Hematopoietic multipotent progenitor cell treated with erythropoietin and hydrocortisone succinate and interleukin-3 and kit ligand, for 8 days (in vitro differentiated cells): ENCODE measurements around the gene ADCY3.

Experiments
- DNase-seq: peaks from one replicate; pipeline ENCODE4 v3.0.0-alpha.2; 2015

Gene ADCY3

GRCh38 chr2:24872344-24873115 is 47.5 kb downstream of the ADCY3 start:
- no peak for DNase-seq

- no peak for DNase-seq
These were observed 48.1 kb downstream of the ADCY3 start for GRCh38 chr2:24871852-24872333.

GRCh38 chr2:24870891-24871705 is 48.9 kb downstream of the ADCY3 start:
- DNase-seq, result no peak

DNA sequence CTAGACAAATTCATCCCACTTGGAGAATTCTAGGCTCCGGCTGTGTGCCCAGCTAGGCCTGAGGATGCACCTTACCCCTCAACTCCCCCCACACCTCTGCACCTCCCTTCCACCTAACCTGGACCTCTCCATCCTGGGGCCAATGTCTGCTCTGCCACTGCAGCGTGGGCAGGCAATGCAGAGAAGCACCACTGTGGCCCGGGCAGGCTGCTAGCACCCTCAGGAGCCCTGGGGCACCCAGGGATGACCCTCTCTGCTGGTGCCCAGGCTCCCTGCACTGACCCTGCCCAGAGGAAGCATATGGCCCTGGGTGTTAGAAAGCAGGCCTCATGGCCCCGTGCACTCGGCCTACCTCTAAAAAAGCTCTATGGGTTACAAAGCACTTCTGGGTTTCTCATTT is 49.6 kb downstream of the ADCY3 start:
- no peak for DNase-seq

- DNase-seq, result no peak
These were observed 53.1 kb downstream of the ADCY3 start for GRCh38 chr2:24866946-24867345.

DNA sequence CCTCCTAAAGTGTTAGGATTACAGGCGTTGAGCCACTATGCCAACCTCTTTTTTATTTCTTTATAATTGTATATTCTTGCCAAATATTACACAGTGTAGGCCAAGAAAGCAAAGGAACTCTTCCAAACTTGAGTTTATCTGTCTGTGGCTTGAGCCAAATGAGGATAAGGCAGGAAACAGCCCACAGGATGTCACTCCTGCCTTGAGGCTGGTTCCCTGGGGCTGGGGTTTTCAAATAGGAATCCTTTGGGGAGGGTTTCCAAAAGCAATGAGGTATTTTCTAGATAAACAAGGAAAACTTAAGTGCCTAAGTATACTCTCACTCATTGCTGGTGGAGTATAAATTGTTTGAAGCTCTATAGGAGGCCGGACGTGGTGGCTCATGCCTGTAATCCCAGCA is 56.4 kb downstream of the ADCY3 start:
- no peak for DNase-seq

DNA sequence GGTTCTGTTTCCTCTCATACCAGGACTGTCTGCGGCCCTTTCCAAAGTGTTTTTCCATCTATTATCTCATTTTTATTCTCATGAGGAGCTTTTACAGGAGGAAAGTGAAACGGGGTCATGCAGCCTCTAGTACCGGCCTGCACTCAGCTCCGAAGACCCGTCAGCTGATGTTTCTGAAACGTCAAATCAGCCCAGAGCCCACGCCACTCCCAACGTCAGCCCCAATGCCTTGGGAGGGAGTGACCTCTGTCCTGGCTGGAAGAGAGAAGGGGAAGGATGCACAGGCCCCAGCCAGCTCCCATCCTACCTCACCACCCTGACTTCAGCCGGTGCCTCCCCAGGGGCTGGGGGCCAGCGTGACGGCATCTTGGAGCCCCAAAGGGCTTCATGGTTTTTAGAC is 58.5 kb downstream of the ADCY3 start:
- DNase-seq, result no peak

GRCh38 chr2:24860631-24861030 is 59.4 kb downstream of the ADCY3 start:
- DNase-seq, result no peak

- no peak for DNase-seq
These were observed 60.0 kb downstream of the ADCY3 start for GRCh38 chr2:24859968-24860600.

- DNase-seq, result no peak
These were observed 61.0 kb downstream of the ADCY3 start for GRCh38 chr2:24858996-24859395.

- no peak for DNase-seq
These were observed 62.3 kb downstream of the ADCY3 start for GRCh38 chr2:24857746-24858145.

DNA sequence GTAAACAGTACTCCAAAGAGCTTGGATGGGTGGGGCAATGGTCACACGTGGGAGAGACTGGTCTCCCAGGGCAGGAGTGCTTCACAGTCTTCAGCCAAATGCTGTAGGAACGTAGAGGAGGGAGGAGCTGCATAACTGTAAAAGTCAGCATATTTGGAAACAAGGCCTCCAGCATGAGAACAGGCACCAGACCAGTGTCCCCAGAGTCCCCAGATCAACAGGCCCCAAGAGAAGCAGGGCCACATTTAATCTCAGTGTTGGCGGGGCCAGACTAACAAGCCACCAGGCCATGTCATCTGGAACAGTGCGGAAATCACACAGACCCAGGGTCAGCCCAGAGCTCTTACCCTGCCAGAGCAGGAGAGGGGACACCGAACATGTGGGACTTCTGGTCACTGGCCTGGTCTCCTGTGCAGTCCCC is 63.2 kb downstream of the ADCY3 start:
- no peak for DNase-seq

DNA sequence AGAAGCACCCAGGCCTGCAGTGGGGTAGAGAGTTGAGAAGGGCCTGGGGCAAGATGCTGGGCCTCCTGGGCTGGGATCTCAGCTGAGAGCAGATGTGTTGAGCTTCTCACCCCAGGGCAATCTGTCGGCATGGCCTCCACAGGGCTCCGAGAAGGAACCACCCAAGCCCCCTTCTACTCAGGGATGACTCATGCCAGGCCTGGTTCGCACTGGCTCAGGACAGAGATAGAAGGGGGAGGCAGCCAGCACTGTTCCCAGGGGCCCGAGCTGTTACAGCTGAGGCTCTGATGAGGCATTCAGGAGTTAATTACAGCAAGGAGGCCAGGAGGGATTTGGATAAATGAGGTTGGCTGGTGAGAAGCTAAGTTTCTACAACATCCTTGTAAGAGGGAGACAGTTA is 64.3 kb downstream of the ADCY3 start:
- DNase-seq, result no peak

GRCh38 chr2:24855022-24855622 is 64.9 kb downstream of the ADCY3 start:
- no peak for DNase-seq

DNA sequence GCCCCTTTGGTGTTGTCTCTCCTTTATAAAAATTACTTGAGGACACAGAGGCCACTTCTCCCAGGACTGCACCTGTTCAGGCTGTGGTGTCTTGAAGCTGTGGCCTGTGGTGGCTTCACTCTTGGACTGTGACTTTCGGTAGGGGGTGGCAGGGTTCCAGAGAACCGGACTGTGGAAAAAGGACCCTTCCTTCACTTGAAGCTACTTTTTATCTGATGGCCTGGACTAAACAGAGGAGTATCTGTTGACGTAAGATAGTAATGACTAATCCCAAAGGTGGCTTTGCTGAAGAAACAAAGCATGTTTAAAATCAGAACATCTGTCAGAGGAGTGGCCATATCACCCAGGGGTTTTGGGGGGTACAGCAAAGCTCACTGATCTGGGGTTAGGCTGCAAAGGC is 66.0 kb downstream of the ADCY3 start:
- no peak for DNase-seq

GRCh38 chr2:24853046-24853445 is 67.0 kb downstream of the ADCY3 start:
- no peak for DNase-seq

DNA sequence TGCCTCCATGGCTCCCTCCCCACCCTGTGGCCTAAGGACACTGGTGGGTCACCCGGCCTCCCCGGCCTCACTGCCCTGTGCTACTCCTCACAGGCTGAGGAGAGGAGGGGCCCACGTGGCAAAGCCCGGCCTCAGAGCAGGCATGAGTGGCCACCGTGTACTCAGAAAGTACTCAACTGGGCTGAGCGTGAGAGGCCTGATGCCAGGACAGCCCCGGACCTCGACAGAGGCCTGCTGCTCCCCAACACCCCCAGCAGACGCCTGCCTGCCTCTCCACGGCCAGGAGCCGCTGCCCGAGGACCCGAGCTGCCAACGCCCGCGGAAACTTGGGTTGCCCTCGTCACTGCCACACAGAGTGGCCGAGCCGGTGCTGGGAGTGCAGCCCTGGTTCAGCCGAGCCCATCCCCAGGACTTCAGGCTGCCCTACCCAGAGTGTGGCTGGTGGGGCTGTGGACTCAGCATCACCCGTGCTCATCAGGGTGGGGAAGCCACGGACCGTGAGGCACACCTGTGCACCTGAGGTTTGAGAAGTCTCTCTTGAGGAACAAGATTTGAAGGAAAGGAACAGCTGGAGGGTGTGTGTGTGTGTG is 67.5 kb downstream of the ADCY3 start:
- DNase-seq, result no peak

DNA sequence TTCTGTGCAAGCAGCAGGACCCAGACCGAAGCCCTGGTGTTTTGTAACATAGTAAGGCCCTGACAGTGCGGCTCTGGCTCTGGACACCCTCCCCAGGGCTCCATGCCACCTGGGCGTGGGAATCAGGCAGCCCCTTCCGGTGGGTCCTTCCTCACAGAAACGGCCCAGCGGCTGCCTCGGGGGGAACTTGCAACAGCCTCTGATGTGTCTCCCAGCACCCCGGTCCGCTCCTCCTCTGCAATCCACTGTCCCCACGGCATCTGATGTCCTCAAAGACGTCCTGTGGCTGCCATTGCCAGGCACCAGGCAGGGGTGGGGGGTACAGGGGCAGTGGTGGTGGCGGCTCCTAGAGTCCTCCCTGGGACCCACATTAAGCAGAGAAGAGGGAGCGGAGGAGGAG is 68.0 kb downstream of the ADCY3 start:
- DNase-seq, result no peak

- no peak for DNase-seq
These were observed 69.1 kb downstream of the ADCY3 start for GRCh38 chr2:24850944-24851343.

DNA sequence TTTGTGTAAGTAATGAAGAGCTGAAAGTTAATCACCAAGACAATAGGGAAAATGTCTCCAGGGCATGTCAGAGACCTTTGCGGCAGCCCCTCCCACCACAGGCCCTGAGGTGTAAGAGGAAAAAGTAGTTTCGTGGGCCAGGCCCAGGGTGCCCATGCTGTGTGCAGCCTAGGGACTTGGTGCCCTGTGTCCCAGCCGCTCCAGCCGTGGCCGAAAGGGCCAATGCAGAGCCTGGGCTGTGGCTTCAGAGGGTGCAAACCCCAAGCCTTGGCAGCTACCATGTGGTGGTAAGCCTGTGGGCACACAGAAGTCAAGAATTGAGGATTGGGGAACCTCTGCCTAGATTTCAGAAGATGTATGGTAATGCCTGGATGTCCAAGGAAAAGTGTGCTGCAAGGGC is 74.3 kb downstream of the ADCY3 start:
- no peak for DNase-seq

DNA sequence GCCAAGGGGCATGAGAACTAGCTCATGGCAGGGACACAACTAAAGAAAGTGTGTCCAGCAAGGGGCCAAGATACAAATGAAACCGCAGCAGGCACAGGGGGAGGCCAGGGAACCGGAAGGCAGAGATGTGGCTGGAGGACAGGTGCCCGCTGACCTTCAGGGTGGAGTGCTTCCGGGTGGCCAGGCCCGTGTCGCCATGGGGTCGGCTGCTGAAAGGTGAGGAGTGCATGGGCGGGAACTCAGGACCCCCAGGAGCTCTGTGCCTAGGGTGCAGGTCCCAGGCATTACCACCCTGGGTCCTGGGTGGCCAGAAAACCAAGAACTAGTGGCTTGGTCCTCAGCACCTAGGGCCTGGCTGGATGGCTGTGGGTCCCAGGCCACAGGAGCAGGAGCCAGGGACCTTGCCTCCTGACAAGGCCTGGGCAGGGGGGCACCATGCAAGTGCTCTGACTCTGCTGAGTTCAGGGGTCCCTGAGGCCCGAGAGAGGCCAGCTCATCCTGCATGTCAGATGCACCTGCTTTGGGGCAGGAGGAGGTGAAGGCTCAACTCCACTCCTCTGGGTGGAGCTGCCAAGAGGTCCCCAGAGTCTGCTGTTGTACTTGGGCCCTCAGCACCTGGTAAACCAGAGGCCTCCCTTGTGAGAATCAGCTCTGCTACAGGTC is 75.9 kb downstream of the ADCY3 start:
- no peak for DNase-seq

DNA sequence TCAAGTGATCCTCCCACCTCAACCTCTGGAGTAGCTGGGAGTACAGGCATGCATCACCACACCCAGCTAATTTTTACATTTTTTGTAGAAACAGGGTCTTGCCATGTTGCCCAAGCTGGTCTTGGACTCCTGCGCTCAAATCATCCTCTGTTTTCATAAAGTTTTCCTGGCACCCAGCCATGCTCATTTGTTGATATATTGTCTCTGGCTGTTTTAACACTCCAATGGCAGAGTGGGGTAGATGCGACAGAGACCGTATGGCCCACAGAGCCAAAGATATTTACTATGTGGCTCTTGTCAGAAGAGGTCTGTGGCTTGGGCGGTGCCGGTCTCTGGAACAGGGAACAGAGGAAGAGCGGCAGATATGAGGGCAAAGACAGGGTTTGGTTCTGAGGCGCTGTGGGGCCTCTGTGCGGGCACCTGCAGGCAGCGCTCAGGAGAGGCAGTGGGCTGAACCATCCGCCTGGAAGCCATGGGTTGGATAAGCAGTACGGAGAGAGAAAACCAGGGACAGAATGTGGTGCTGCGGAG is 76.6 kb downstream of the ADCY3 start:
- no peak for DNase-seq
